Astrocyte (in vitro differentiated cells and primary cell): ENCODE results near the gene FAM53C. TPM values are rescaled to one million over a fixed set of nuclear protein-coding genes. Genes with fewer than 3 reads are reported as not detected.

ENCODE experiments used
- DNase-seq: peaks from one replicate; pipeline ENCODE4 v3.0.0-alpha.2; 2010; ENCODE audit warnings: low read depth
- FAIRE-seq: peaks from 2 replicates; lab custom pipeline; 2011; peaks lifted over from hg19 to GRCh38; lab: Jason Lieb, UNC
- H2AFZ ChIP-seq: 2 replicates; pipeline ENCODE4 v1.6.0; 2012; ENCODE audit warnings: low read depth, low read length, inconsistent platforms
- H3K27ac ChIP-seq: 2 replicates; pipeline ENCODE4 v1.5.1; 2011; ENCODE audit warnings: low read depth, low read length, inconsistent platforms
- H3K27me3 ChIP-seq: 2 replicates; pipeline ENCODE4 v1.6.0; 2011; ENCODE audit warnings: low read length, inconsistent platforms; ENCODE audit not compliant: insufficient read depth
- H3K36me3 ChIP-seq: 2 replicates; pipeline ENCODE4 v1.5.1; 2011; ENCODE audit warnings: low read length, inconsistent platforms; ENCODE audit not compliant: insufficient read depth
- H3K4me1 ChIP-seq: 2 replicates; pipeline ENCODE4 v1.5.1; 2011; ENCODE audit warnings: low read length, inconsistent platforms; ENCODE audit not compliant: insufficient read depth
- H3K4me2 ChIP-seq: 2 replicates; pipeline ENCODE4 v1.6.0; 2012; ENCODE audit warnings: low read length, inconsistent platforms
- H3K4me3 ChIP-seq: 2 replicates; pipeline ENCODE4 v1.5.1; 2011; ENCODE audit warnings: low read depth, mild to moderate bottlenecking, low read length, inconsistent platforms; ENCODE audit not compliant: insufficient read depth
- H3K79me2 ChIP-seq: 2 replicates; pipeline ENCODE4 v1.6.0; 2012; ENCODE audit warnings: mild to moderate bottlenecking, low read length, inconsistent platforms; ENCODE audit not compliant: insufficient read depth
- H3K9ac ChIP-seq: 2 replicates; pipeline ENCODE4 v1.6.0; 2012; ENCODE audit warnings: mild to moderate bottlenecking, low read length, inconsistent platforms
- H3K9me3 ChIP-seq: 2 replicates; pipeline ENCODE4 v1.5.1; 2012; ENCODE audit warnings: low read depth, mild to moderate bottlenecking, low read length, inconsistent platforms; ENCODE audit not compliant: insufficient read depth
- H4K20me1 ChIP-seq: 2 replicates; pipeline ENCODE4 v1.6.0; 2012; ENCODE audit warnings: low read length, inconsistent platforms; ENCODE audit not compliant: insufficient read depth
- H3K27ac Mint-ChIP-seq: one replicate; pipeline ENCODE4 v1.8.0; 2021; ENCODE audit warnings: mild to moderate bottlenecking, mixed read lengths; ENCODE audit not compliant: unreplicated experiment
- H3K27me3 Mint-ChIP-seq: one replicate; pipeline ENCODE4 v1.8.0; 2021; ENCODE audit warnings: low read depth, mixed read lengths; ENCODE audit not compliant: unreplicated experiment
- H3K36me3 Mint-ChIP-seq: one replicate; pipeline ENCODE4 v1.8.0; 2021; ENCODE audit warnings: low read depth, mixed read lengths; ENCODE audit not compliant: unreplicated experiment
- H3K4me1 Mint-ChIP-seq: one replicate; pipeline ENCODE4 v1.8.0; 2021; ENCODE audit warnings: low read depth, mixed read lengths; ENCODE audit not compliant: unreplicated experiment
- H3K4me3 Mint-ChIP-seq: one replicate; pipeline ENCODE4 v1.8.0; 2021; ENCODE audit warnings: mild to moderate bottlenecking, moderate library complexity, mixed read lengths; ENCODE audit not compliant: unreplicated experiment
- H3K9me3 Mint-ChIP-seq: one replicate; pipeline ENCODE4 v1.8.0; 2021; ENCODE audit warnings: mild to moderate bottlenecking, mixed read lengths; ENCODE audit not compliant: unreplicated experiment
- EZH2 ChIP-seq: IDR thresholded peaks from 2 replicates; pipeline ENCODE4 v1.6.1; 2012; ENCODE audit warnings: mild to moderate bottlenecking, low read length, inconsistent platforms; ENCODE audit not compliant: insufficient read depth
- total RNA-seq: library from RNA; stranded (reverse); gene quantifications from 2 replicates; pipeline ENCODE4 v1.2.1, GENCODE V29; 2021
- TF ChIP-seq, protein P1 (sequence below): IDR thresholded peaks from 2 replicates; pipeline ENCODE4 v1.5.1; 2011; ENCODE audit warnings: low read depth, mild to moderate bottlenecking, inconsistent platforms, low read length, moderate library complexity; ENCODE audit not compliant: insufficient read depth

Gene FAM53C
- total RNA-seq, 1 donor from 2014 or later: 46.6 TPM

GRCh38 chr5:138340008-138340407 is 1.9 kb downstream of the FAM53C start:
- Mint-ChIP-seq H3K9me3 (no peaks in the 10 kb centered on the region), H3K4me3 (peak overlapping the region; percentile 97), H3K27me3 (no peaks in the 10 kb centered on the region), H3K27ac (no peak overlapping the region), H3K36me3 (peaks cover 13% of the 10 kb centered on the region), H3K4me1 (peaks cover 30% of the 10 kb centered on the region)
- no peak overlapping the region for H3K4me3 ChIP-seq
- no peak overlapping the region for H3K27ac ChIP-seq
- TF ChIP-seq EZH2: no peak
- TF ChIP-seq, protein P1, sequence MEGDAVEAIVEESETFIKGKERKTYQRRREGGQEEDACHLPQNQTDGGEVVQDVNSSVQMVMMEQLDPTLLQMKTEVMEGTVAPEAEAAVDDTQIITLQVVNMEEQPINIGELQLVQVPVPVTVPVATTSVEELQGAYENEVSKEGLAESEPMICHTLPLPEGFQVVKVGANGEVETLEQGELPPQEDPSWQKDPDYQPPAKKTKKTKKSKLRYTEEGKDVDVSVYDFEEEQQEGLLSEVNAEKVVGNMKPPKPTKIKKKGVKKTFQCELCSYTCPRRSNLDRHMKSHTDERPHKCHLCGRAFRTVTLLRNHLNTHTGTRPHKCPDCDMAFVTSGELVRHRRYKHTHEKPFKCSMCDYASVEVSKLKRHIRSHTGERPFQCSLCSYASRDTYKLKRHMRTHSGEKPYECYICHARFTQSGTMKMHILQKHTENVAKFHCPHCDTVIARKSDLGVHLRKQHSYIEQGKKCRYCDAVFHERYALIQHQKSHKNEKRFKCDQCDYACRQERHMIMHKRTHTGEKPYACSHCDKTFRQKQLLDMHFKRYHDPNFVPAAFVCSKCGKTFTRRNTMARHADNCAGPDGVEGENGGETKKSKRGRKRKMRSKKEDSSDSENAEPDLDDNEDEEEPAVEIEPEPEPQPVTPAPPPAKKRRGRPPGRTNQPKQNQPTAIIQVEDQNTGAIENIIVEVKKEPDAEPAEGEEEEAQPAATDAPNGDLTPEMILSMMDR: no peak
- peak overlapping the region; percentile 97 for H3K9ac ChIP-seq
- peaks cover 49% of the 10 kb centered on the region for H4K20me1 ChIP-seq
- H3K27me3 ChIP-seq: no peaks in the 10 kb centered on the region
- H3K79me2 ChIP-seq: peaks cover 54% of the 10 kb centered on the region
- no peak overlapping the region for H2AFZ ChIP-seq
- H3K36me3 ChIP-seq: peaks cover 15% of the 10 kb centered on the region
- H3K4me1 ChIP-seq: peaks cover 12% of the 10 kb centered on the region
- no peaks in the 10 kb centered on the region for H3K9me3 ChIP-seq
- H3K4me2 ChIP-seq: peak overlapping the region; percentile 97
- DNase-seq (no peak), FAIRE-seq (no peak)

- Mint-ChIP-seq H3K4me3 (no peak overlapping the region), H3K27me3 (no peaks in the 10 kb centered on the region), H3K9me3 (no peaks in the 10 kb centered on the region), H3K36me3 (peaks cover 36% of the 10 kb centered on the region), H3K27ac (no peak overlapping the region), H3K4me1 (peaks cover 21% of the 10 kb centered on the region)
- H3K4me1 ChIP-seq: no peaks in the 10 kb centered on the region
- no peaks in the 10 kb centered on the region for H3K27me3 ChIP-seq
- H4K20me1 ChIP-seq: peaks cover 64% of the 10 kb centered on the region
- no peak overlapping the region for H3K4me3 ChIP-seq
- no peak overlapping the region for H3K4me2 ChIP-seq
- H3K9me3 ChIP-seq: no peaks in the 10 kb centered on the region
- DNase-seq (no peak), FAIRE-seq (no peak)
- H3K36me3 ChIP-seq: peaks cover 31% of the 10 kb centered on the region
- no peak overlapping the region for H3K9ac ChIP-seq
- no peak overlapping the region for H3K27ac ChIP-seq
- TF ChIP-seq EZH2: no peak
- TF ChIP-seq, protein P1: no peak
- peaks cover 45% of the 10 kb centered on the region for H3K79me2 ChIP-seq
- H2AFZ ChIP-seq: no peak overlapping the region
These were observed 7.0 kb downstream of the FAM53C start for GRCh38 chr5:138344887-138345622.

GRCh38 chr5:138346889-138347288 is 8.8 kb downstream of the FAM53C start:
- H3K4me2 ChIP-seq: no peak overlapping the region
- Mint-ChIP-seq H3K4me3 (no peak overlapping the region), H3K9me3 (no peaks in the 10 kb centered on the region), H3K36me3 (peaks cover 40% of the 10 kb centered on the region), H3K27me3 (no peaks in the 10 kb centered on the region), H3K27ac (no peak overlapping the region), H3K4me1 (peaks cover 11% of the 10 kb centered on the region)
- peaks cover 49% of the 10 kb centered on the region for H4K20me1 ChIP-seq
- H3K27ac ChIP-seq: no peak overlapping the region
- peaks cover 14% of the 10 kb centered on the region for H3K4me1 ChIP-seq
- H3K9ac ChIP-seq: no peak overlapping the region
- peaks cover 26% of the 10 kb centered on the region for H3K36me3 ChIP-seq
- DNase-seq (no peak), FAIRE-seq (no peak)
- H3K79me2 ChIP-seq: peaks cover 27% of the 10 kb centered on the region
- no peak overlapping the region for H2AFZ ChIP-seq
- TF ChIP-seq, protein P1: no peak
- TF ChIP-seq EZH2: no peak
- no peaks in the 10 kb centered on the region for H3K27me3 ChIP-seq
- no peak overlapping the region for H3K4me3 ChIP-seq
- H3K9me3 ChIP-seq: peaks cover under 1% of the 10 kb centered on the region
